ENCODE data around the gene C1QTNF9B.

The C1QTNF9B gene

DNA sequence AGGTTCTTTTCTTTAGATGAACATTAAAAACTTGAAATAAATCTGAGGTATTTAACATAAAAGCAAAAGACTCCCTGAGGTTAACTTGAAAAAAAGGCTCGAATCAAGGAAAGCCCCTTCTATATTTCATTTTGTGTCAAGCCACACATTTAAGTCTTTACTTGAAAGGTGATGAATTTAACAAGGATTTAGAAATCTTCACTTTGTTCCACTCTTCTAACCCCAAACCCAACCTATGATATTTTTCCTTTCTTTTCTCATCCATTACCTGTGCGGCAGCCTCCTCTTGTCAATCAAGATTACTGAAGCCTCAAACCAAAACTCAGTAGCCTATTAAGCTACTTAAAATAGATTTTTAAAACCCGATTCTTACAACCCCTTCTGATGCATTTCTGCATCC, 41.9 kb downstream of the C1QTNF9B start:
- no peak for DNase-seq

DNA sequence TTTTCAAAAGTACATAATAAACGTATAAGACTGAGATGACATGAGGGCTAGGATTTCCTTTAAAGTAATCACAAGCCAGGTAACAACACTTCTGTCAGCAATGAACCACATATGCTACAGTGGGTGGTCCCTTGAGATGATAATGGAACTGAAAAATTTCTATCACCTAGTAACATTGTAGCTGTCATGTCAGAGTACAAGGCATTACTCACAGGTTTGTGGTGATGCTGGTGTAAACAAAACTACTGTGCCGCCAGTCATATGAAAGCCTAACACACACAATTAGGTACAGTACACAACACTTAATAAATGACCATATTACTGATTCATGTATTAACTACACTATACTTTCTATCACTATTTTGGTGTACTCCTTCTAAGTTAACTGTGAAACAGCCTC, 45.0 kb downstream of the C1QTNF9B start:
- DNase-seq, result no peak

DNA sequence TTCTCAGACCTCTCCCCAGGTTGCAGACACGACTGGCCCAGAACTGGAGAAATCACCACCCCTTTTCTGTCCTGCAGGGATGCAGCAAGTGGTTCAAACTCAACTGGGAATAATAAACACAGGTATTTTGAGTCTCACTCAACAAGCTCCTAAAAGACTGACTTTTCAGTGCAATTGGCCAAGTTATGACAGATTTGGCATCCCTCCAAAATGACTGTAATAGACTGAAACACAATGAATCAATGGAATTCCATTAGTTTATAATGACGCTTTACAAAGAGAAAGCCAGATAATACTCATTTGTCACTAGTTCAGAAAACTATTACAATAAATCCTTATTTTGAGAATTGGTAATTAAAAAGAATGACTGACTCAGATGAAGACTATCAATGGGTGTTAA, 46.2 kb downstream of the C1QTNF9B start:
- no peak for DNase-seq

DNA sequence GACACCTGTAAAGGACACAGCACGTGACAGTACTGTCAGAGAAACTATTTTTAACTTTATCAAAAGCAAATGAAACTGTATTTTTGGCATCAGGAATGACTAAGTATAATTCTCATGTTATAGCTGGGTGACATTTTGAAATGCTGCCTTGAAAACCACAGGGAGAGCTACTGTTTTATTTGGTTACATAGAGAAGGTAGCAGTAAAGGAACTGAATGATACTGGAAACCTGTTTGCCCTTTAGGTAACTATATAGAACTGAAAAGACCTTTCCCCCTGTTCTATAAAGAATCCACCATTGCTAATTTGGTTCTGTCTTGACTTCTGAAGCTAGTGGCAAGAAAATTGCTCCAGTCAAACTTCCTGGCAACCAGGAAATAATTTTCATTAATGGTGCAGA, 47.2 kb downstream of the C1QTNF9B start:
- DNase-seq, result no peak

DNA sequence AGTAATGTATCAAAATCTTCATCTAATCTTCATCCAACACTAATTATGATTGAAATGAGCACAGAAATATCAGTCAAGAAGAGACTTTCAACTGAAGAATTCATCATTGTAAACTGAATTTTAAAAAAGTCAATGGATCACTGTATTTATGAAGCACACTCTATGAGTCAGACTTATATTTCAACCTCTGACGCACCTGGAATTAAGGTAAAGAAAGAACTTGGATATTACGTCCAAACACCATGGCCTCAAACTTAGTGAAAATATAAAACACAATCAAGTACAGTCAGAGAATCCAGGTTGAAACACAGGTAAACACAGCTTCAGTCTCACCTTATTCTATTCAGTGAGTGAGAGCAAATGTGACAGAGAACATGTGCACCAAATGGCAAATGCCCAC, 47.6 kb downstream of the C1QTNF9B start:
- DNase-seq, result no peak

DNA sequence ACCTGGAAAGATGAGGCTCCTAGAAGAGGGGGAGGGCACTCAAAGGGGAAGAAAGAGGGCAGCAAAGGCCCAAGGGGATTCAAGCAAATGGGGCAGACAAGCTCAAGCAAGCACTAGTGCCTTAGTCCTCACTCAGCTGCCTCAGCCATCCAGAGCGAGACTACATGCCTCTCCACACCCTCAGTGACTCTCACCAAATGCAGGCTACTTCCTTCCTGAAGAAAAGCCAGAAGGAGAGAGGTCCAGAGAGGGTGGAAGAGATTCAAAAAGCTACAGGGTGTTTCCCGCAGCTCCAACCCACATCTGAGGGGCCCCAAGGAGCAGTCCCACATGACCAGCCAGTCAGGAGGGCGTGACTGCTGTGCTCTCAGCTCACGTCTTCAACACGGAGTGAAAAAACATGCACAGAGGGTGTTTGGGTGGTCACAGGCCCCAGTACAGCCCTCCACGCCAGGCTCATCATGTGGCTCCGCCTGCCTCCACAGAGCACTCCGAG, 48.6 kb downstream of the C1QTNF9B start:
- no peak for DNase-seq

DNA sequence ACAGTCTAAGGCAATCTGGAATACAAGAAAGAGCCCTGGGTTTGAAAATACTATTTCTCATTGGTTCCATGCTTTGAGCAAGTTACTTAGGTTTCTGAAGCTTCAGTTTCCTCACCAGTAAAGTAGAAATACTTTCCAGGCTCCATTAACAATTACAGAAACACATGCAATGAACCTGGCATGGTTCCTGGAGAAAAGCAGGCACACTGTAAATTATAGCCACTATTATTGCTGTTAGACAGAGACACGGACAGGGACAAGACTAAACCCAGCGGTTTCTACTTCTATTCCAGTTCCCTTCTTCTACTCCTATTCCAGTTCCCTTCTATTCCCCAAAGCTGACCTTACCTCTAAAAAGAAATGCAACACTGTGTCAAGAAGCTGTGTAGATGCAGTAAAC, 49.3 kb downstream of the C1QTNF9B start:
- no peak for DNase-seq

DNA sequence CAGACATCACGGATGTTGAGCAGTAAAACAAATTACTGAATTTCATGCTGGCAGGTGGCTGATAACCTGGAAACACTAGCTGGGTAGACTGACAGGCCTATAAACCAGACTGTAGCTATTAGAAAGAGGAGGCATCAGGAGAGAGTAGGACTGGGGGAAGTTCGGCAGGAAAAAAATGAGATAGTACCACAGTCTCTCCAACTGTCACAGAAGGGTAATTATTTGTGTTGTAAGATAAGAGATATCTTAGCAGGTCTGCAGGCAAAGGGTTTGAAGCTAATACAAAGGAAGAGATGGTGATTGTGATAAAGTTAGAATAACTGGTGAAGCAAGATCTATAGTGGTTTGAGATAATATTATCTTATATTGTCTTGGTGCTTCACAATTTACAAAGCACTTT, 49.8 kb downstream of the C1QTNF9B start:
- no peak for DNase-seq

DNA sequence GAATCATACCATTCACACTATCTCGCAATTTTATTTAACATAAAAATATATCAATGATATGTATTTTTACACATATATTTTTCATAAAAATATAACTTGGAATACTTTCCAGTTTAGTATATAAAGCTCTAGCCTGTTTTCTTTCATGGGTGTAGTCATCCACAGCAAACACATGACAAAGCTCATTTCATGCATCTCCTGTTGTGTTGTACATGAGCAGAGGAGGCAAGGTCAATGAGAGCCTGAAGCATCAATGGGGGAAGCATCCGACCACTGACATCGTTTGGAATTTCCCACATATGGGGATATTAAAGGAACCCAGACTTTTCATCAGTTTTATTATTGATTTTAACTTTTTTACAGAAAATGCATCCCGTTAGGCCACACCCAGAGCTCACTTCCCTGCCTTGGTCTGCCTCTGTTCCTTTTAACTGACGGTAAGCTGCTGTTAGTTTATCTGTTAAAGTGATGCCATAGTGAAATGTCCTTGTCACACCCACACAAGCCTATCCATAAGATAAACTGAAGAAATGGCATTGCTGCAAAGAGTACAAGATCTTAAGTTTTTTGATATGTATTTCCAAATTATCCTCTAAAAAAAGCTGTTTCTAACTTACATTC, 52.1 kb downstream of the C1QTNF9B start:
- DNase-seq, result no peak

DNA sequence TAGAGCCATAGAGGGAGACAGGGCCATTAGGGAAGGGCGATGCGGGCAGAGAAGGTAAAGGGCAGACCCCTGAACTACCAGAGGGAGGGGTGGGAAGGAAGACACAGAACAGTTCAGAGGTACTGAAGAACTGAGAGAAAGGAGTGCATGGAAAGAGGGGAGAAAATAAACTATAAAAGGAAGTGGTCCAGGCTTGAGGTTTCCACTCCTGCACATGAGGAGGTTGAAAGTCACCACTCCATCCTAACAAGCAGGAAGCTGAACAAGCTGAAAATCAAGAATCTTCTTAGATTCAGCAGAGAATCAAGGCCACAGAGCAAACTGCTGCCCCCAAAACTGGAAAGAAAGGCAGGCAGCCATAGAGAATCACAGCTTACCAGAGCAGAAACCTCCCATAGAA, 53.2 kb downstream of the C1QTNF9B start:
- DNase-seq, result no peak

DNA sequence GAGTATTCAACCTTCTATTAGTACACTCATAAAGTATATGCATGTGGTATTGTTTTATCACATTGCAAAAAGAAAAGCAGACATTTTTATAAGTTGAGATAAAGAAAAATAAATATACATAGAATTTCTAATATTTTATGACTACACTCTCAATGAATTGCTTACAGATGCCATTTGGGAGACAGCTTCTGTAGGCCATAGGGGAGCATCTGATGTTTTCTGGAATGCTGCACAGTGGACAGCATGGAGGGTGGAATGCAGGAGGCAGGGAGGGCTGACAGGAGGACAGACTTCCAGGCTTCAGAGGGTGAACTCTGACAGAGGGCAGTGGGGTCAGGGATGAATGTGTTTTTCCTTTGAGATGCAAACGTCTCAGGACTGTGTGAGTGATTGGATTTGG, 53.9 kb downstream of the C1QTNF9B start:
- DNase-seq, result no peak

DNA sequence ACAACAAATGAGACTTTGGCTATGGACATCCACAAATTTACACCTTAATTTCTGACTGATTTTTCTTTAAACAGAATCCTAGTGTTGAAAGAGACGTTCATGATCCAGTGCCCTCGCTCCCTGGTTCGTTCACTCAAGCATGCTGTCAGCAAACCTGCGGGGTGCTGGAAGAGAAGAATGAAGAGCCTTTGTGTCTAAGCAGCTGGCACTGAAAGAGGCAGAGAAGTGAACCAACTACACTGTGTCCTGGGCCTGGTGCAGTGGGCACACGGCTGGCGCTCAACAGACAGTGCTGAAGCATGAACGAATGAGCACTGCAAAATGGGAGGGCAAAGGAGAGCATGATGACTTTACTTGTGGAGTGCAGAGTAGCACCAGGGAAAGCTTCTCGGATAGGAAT, 54.9 kb downstream of the C1QTNF9B start:
- no peak for DNase-seq

Data from CD4-positive, alpha-beta T cell treated with Interleukin-4 for 1 hour (primary cell).